Measurements from ENCODE around the gene VWA5B1. TPM values are rescaled to one million over a fixed set of nuclear protein-coding genes. Genes with fewer than 3 reads are reported as not detected.

VWA5B1 gene
- polyA plus RNA-seq, 1 donor = 0.40 TPM

- H3K9me3 ChIP-seq (ENCODE audit: control insufficient read depth, low read depth, low read length) = no peaks in the 10 kb centered on the region
- no peaks in the 10 kb centered on the region for H3K4me1 ChIP-seq (ENCODE audit: control insufficient read depth, insufficient read depth, low read length)
- no peak for DNase-seq
- no peak overlapping the region for H3K4me3 ChIP-seq (ENCODE audit: low read length)
- H3K27ac ChIP-seq (ENCODE audit: low read length) = no peak overlapping the region
- no peaks in the 10 kb centered on the region for H3K36me3 ChIP-seq (ENCODE audit: control insufficient read depth, insufficient read depth, low read length)
- peaks cover 5% of the 10 kb centered on the region for H3K27me3 ChIP-seq (ENCODE audit: control insufficient read depth, insufficient read depth, low read length)
- no CpG with 5 or more reads among the region's 13 CpGs for WGBS (ENCODE audit: insufficient coverage, low lambda C conversion rate)
Observed at GRCh38 chr1:20348326-20348915, 57.7 kb downstream of the VWA5B1 start.

DNA sequence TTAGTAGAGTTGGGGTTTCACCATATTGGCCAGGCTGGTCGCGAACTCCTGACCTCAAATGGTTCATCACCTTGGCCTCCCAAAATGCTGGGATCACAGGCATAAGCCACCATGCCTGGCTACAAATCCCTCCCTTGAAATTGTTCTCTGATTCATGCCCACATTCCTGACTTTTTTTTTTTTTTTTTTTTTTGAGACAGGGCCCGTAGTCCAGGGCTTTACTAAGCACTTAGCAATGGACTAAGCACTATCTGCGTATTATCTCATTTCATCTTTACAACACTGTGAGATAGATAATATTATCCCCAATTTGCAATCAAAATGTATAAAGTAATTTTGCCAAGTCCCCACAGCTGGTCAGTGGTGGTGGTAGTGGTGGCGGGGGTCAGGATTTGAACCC is 58.9 kb downstream of the VWA5B1 start:
- H3K27me3 ChIP-seq (ENCODE audit: control insufficient read depth, insufficient read depth, low read length) = no peaks in the 10 kb centered on the region
- no peak overlapping the region for H3K4me3 ChIP-seq (ENCODE audit: low read length)
- no peak for DNase-seq
- 100% methylated on average over 2 of the region's 5 CpGs for WGBS (ENCODE audit: insufficient coverage, low lambda C conversion rate)
- no peaks in the 10 kb centered on the region for H3K4me1 ChIP-seq (ENCODE audit: control insufficient read depth, insufficient read depth, low read length)
- H3K9me3 ChIP-seq (ENCODE audit: control insufficient read depth, low read depth, low read length) = no peaks in the 10 kb centered on the region
- H3K27ac ChIP-seq (ENCODE audit: low read length) = no peak overlapping the region
- H3K36me3 ChIP-seq (ENCODE audit: control insufficient read depth, insufficient read depth, low read length) = no peaks in the 10 kb centered on the region

DNA sequence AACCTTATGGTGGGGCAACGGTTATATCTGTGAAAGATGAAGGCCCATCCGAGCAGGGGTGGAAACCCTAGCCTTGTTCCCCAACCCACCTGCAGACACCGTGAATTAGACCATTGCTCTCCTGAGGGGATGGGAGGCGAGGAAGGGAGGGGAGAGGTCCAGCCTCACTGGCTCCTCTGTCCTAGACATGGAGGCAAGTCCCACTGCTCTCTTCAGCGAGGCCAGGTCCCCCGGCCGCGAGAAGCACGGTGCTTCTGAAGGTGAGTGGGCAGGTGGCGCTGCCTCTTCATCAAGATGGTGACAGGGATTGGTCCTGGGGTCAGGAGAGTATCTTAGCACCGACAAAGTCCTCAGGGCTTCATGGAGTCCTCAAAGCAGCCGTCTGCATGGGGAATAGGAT is 59.3 kb downstream of the VWA5B1 start:
- no peak for DNase-seq
- WGBS (ENCODE audit: insufficient coverage, low lambda C conversion rate) = no CpG with 5 or more reads among the region's 12 CpGs
- H3K9me3 ChIP-seq (ENCODE audit: control insufficient read depth, low read depth, low read length) = no peaks in the 10 kb centered on the region
- H3K27ac ChIP-seq (ENCODE audit: low read length) = no peak overlapping the region
- H3K27me3 ChIP-seq (ENCODE audit: control insufficient read depth, insufficient read depth, low read length) = no peaks in the 10 kb centered on the region
- H3K36me3 ChIP-seq (ENCODE audit: control insufficient read depth, insufficient read depth, low read length) = no peaks in the 10 kb centered on the region
- no peak overlapping the region for H3K4me3 ChIP-seq (ENCODE audit: low read length)
- no peaks in the 10 kb centered on the region for H3K4me1 ChIP-seq (ENCODE audit: control insufficient read depth, insufficient read depth, low read length)

- no peaks in the 10 kb centered on the region for H3K27me3 ChIP-seq (ENCODE audit: control insufficient read depth, insufficient read depth, low read length)
- no peaks in the 10 kb centered on the region for H3K4me1 ChIP-seq (ENCODE audit: control insufficient read depth, insufficient read depth, low read length)
- WGBS (ENCODE audit: insufficient coverage, low lambda C conversion rate) = no CpG with 5 or more reads among the region's 7 CpGs
Observed at GRCh38 chr1:20350421-20350820, 59.7 kb downstream of the VWA5B1 start.

GRCh38 chr1:20351911-20352701 is 61.4 kb downstream of the VWA5B1 start:
- no peaks in the 10 kb centered on the region for H3K9me3 ChIP-seq (ENCODE audit: control insufficient read depth, low read depth, low read length)
- no peak overlapping the region for H3K27ac ChIP-seq (ENCODE audit: low read length)
- no peak for DNase-seq
- no peaks in the 10 kb centered on the region for H3K36me3 ChIP-seq (ENCODE audit: control insufficient read depth, insufficient read depth, low read length)
- H3K27me3 ChIP-seq (ENCODE audit: control insufficient read depth, insufficient read depth, low read length) = no peaks in the 10 kb centered on the region
- WGBS (ENCODE audit: insufficient coverage, low lambda C conversion rate) = 80% methylated on average over 1 of the region's 9 CpGs
- H3K4me1 ChIP-seq (ENCODE audit: control insufficient read depth, insufficient read depth, low read length) = no peaks in the 10 kb centered on the region
- no peak overlapping the region for H3K4me3 ChIP-seq (ENCODE audit: low read length)

More at GRCh38 chr1:20350421-20350820, 59.7 kb downstream of the VWA5B1 start:
- Histone ChIP-seq H3K4me3 (ENCODE audit: low read length) (no peak overlapping the region), H3K9me3 (ENCODE audit: control insufficient read depth, low read depth, low read length) (no peaks in the 10 kb centered on the region), H3K36me3 (ENCODE audit: control insufficient read depth, insufficient read depth, low read length) (no peaks in the 10 kb centered on the region), H3K27ac (ENCODE audit: low read length) (no peak overlapping the region)
- no peak for DNase-seq

- no peaks in the 10 kb centered on the region for H3K36me3 ChIP-seq (ENCODE audit: control insufficient read depth, insufficient read depth, low read length)
- H3K4me1 ChIP-seq (ENCODE audit: control insufficient read depth, insufficient read depth, low read length) = peaks cover 5% of the 10 kb centered on the region
- no peak overlapping the region for H3K27ac ChIP-seq (ENCODE audit: low read length)
- no CpG with 5 or more reads among the region's 17 CpGs for WGBS (ENCODE audit: insufficient coverage, low lambda C conversion rate)
- no peaks in the 10 kb centered on the region for H3K9me3 ChIP-seq (ENCODE audit: control insufficient read depth, low read depth, low read length)
- no peak for DNase-seq
- no peak overlapping the region for H3K4me3 ChIP-seq (ENCODE audit: low read length)
- no peaks in the 10 kb centered on the region for H3K27me3 ChIP-seq (ENCODE audit: control insufficient read depth, insufficient read depth, low read length)
Observed at GRCh38 chr1:20353836-20354235, 63.2 kb downstream of the VWA5B1 start.

DNA sequence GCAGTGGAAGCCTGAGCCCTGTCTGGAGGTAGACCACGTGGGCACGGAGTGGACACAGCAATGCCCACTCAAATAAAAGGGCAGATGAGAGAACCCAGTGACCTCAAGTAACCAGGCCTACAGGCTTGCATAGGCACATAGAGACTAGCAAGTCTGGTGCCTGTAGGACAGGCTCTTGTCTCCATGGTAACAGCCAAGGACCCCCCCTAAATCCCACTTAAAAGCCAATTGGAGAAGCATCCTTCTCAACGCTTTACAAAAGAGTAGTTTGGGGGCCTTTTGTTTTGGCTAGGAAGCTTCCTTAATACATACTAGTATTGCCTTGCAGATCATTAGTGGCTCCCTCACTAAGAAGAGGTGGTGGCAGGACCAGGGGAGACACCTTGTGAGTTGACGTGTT is 63.9 kb downstream of the VWA5B1 start:
- no peaks in the 10 kb centered on the region for H3K36me3 ChIP-seq (ENCODE audit: control insufficient read depth, insufficient read depth, low read length)
- no peak for DNase-seq
- WGBS (ENCODE audit: insufficient coverage, low lambda C conversion rate) = no CpG with 5 or more reads among the region's 4 CpGs
- H3K4me3 ChIP-seq (ENCODE audit: low read length) = no peak overlapping the region
- peaks cover 5% of the 10 kb centered on the region for H3K4me1 ChIP-seq (ENCODE audit: control insufficient read depth, insufficient read depth, low read length)
- no peak overlapping the region for H3K27ac ChIP-seq (ENCODE audit: low read length)
- H3K27me3 ChIP-seq (ENCODE audit: control insufficient read depth, insufficient read depth, low read length) = no peaks in the 10 kb centered on the region
- H3K9me3 ChIP-seq (ENCODE audit: control insufficient read depth, low read depth, low read length) = no peaks in the 10 kb centered on the region

- Histone ChIP-seq H3K4me1 (ENCODE audit: control insufficient read depth, insufficient read depth, low read length) (peaks cover 5% of the 10 kb centered on the region), H3K36me3 (ENCODE audit: control insufficient read depth, insufficient read depth, low read length) (no peaks in the 10 kb centered on the region), H3K9me3 (ENCODE audit: control insufficient read depth, low read depth, low read length) (no peaks in the 10 kb centered on the region), H3K4me3 (ENCODE audit: low read length) (no peak overlapping the region), H3K27me3 (ENCODE audit: control insufficient read depth, insufficient read depth, low read length) (no peaks in the 10 kb centered on the region), H3K27ac (ENCODE audit: low read length) (no peak overlapping the region)
- DNase-seq = no peak
- WGBS (ENCODE audit: insufficient coverage, low lambda C conversion rate) = no CpG with 5 or more reads among the region's 14 CpGs
Observed at GRCh38 chr1:20355101-20355827, 64.6 kb downstream of the VWA5B1 start.

- H3K9me3 ChIP-seq (ENCODE audit: control insufficient read depth, low read depth, low read length) = no peaks in the 10 kb centered on the region
- no peak overlapping the region for H3K4me3 ChIP-seq (ENCODE audit: low read length)
- H3K27me3 ChIP-seq (ENCODE audit: control insufficient read depth, insufficient read depth, low read length) = peaks cover 3% of the 10 kb centered on the region
- no CpG with 5 or more reads among the region's 9 CpGs for WGBS (ENCODE audit: insufficient coverage, low lambda C conversion rate)
- no peaks in the 10 kb centered on the region for H3K36me3 ChIP-seq (ENCODE audit: control insufficient read depth, insufficient read depth, low read length)
- H3K4me1 ChIP-seq (ENCODE audit: control insufficient read depth, insufficient read depth, low read length) = peaks cover 5% of the 10 kb centered on the region
- no peak for DNase-seq
- H3K27ac ChIP-seq (ENCODE audit: low read length) = no peak overlapping the region
Observed at GRCh38 chr1:20355828-20356735, 65.4 kb downstream of the VWA5B1 start.
